GM12892 (cell line): ENCODE data around the gene SMARCD3.

Source experiments
- DNase-seq: peaks from one replicate; pipeline ENCODE4 v3.0.0; 2011; ENCODE audit not compliant: insufficient read length
- FAIRE-seq: peaks from 2 replicates; lab custom pipeline; 2011; peaks lifted over from hg19 to GRCh38; lab: Jason Lieb, UNC
- POLR2A ChIP-seq: IDR thresholded peaks from 2 replicates; pipeline ENCODE4 v1.6.1; 2011; ENCODE audit warnings: low read depth, low read length, control low read depth
- POLR2AphosphoS5 ChIP-seq: IDR thresholded peaks from 2 replicates; pipeline ENCODE4 v1.6.1; 2011; ENCODE audit warnings: low read depth, low read length, control low read depth
- TAF1 ChIP-seq: IDR thresholded peaks from 2 replicates; pipeline ENCODE4 v1.6.1; 2011; ENCODE audit warnings: low read depth, mild to moderate bottlenecking, control low read depth, low read length, borderline replicate concordance

SMARCD3 gene

GRCh38 chr7:151232091-151232916 lies 16.2 kb downstream of the SMARCD3 start, which contains the start of gene CHPF2:
Gene CHPF2 (plus strand): TSS chr7:151232483. CDS start chr7:151234012, 1,529 bp downstream.
- FAIRE-seq: peak; percentile 91
- TF ChIP-seq POLR2AphosphoS5 (peak; percentile 93), TAF1 (peak; percentile 81), POLR2A (peak; percentile 95)
- peak; percentile 98 for DNase-seq

- FAIRE-seq: no peak
Measured at GRCh38 chr7:151231080-151231479, 17.4 kb downstream of the SMARCD3 start.

GRCh38 chr7:151229249-151229648 lies 19.2 kb downstream of the SMARCD3 start:
- DNase-seq (no peak), FAIRE-seq (no peak)
- TF ChIP-seq POLR2A: no peak
- TF ChIP-seq POLR2AphosphoS5: no peak

More at GRCh38 chr7:151231080-151231479, 17.4 kb downstream of the SMARCD3 start:
- TF ChIP-seq POLR2A (no peak), TAF1 (no peak), POLR2AphosphoS5 (no peak)
- DNase-seq: no peak

GRCh38 chr7:151228024-151228866 lies 20.2 kb downstream of the SMARCD3 start:
- FAIRE-seq: no peak
- no peak for DNase-seq

GRCh38 chr7:151226875-151227782 lies 21.4 kb downstream of the SMARCD3 start, which contains the start of gene ABCF2:
Gene ABCF2 (minus strand): TSS chr7:151227205. CDS start chr7:151226458, 747 bp downstream.
- FAIRE-seq (peak; percentile 91), DNase-seq (peak; percentile 99)
- TF ChIP-seq POLR2A (peak; percentile 83), TAF1 (no peak), POLR2AphosphoS5 (0 out of 2 replicates have a peak, but pooled peaks have one; percentile 54)

More at GRCh38 chr7:151228024-151228866, 20.2 kb downstream of the SMARCD3 start:
- TF ChIP-seq POLR2AphosphoS5 (no peak), TAF1 (no peak), POLR2A (no peak)

- FAIRE-seq (no peak), DNase-seq (no peak)
- TF ChIP-seq POLR2A (no peak), TAF1 (no peak), POLR2AphosphoS5 (no peak)
Measured at GRCh38 chr7:151226560-151226874, 22.0 kb downstream of the SMARCD3 start.

- FAIRE-seq (no peak), DNase-seq (no peak)
- TF ChIP-seq POLR2AphosphoS5: no peak; the same call in 1 of the 2 replicates
- TF ChIP-seq POLR2A: no peak
- no peak for TF ChIP-seq TAF1
Measured at GRCh38 chr7:151225948-151226510, 22.5 kb downstream of the SMARCD3 start.

- TF ChIP-seq TAF1: no peak
- TF ChIP-seq POLR2A: no peak
- no peak for TF ChIP-seq POLR2AphosphoS5
- DNase-seq: no peak
- FAIRE-seq: no peak
Measured at GRCh38 chr7:151223728-151224127, 24.8 kb downstream of the SMARCD3 start.

GRCh38 chr7:151218170-151218569 lies 30.3 kb downstream of the SMARCD3 start:
- DNase-seq: no peak
- FAIRE-seq: no peak
- TF ChIP-seq TAF1 (no peak), POLR2AphosphoS5 (no peak), POLR2A (no peak)

GRCh38 chr7:151215396-151215795 lies 33.1 kb downstream of the SMARCD3 start:
- TF ChIP-seq POLR2AphosphoS5 (no peak), POLR2A (no peak), TAF1 (no peak)
- no peak for DNase-seq
- FAIRE-seq: no peak

GRCh38 chr7:151213826-151214225 lies 34.7 kb downstream of the SMARCD3 start:
- no peak for DNase-seq

More at GRCh38 chr7:151213826-151214225, 34.7 kb downstream of the SMARCD3 start:
- no peak for FAIRE-seq
- TF ChIP-seq POLR2A (no peak; the same call in 1 of the 2 replicates), POLR2AphosphoS5 (no peak), TAF1 (no peak)
